Tibial nerve (tissue), 3 donors: ENCODE data around the gene SHISA7.
"Not testable (repeated sequence)": the region's sequence is repeated elsewhere in the genome, so short reads cannot be mapped to it uniquely, and the experiment has no call there.

Experiments used
- CTCF ChIP-seq, 5 experiments: fragments of 200-600 bp in 3 of 5; fragments of 450-650 bp in 2 of 5; sonication (generic) in 3 of 5; IDR thresholded peaks; one replicate each; pipeline ENCODE4 v1.5.1; 2016 to 2019; ENCODE audit warnings: antibody characterized with exemption in 5 of 5, mild to moderate bottlenecking in 3 of 5, moderate library complexity in 2 of 5
- POLR2A ChIP-seq, 2 donors: fragments of 450-650 bp; IDR thresholded peaks; one replicate each; pipeline ENCODE4 v1.6.1; 2017; ENCODE audit warnings: antibody characterized with exemption in 2 of 2, mild to moderate bottlenecking in 2 of 2, moderate library complexity in 2 of 2

GRCh38 chr19:55409179-55409578 lies 33.9 kb downstream of the SHISA7 start:
- not testable (repeated sequence) for TF ChIP-seq CTCF, POLR2A (IDR thresholded peaks at IDR 0.05)
